ENCODE data around the gene SYTL3. TPM values are rescaled to one million over a fixed set of nuclear protein-coding genes. Genes with fewer than 3 reads are reported as not detected.

Gene SYTL3
- total and polyA plus RNA-seq, 2 of the 8 experiments (the other 6 are each of a cell fraction or from before 2014, with no cell fraction given): 0.27 to 0.99 TPM

DNA sequence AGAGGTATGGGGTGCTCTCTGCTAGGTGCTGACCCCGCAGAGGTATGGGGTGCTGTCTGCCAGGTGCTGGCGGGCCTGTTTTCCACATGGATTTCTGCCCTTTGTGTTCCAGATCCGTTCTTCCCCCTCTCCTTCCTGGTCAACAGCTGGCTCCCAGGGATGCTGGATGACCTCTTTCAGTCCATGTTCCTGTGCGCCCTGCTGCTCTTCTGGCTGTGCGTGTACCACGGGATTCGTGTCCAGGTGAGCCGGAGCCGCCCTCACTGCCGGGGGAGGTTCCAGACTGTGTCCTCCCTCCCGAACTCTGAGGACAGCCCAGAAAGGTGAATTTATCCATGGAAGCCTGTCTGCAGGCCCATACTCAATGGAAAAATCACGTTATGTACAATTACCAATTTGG, 41.6 kb upstream of the SYTL3 start:
- Histone ChIP-seq H2AK5ac (ENCODE audit: low read depth, low read length) (no peak overlapping the region), H3K23ac (ENCODE audit: insufficient read length) (no peak overlapping the region), H4K5ac (ENCODE audit: insufficient read length, low read depth, low read length) (no peak overlapping the region), H3K4me1 (replicated peaks in 1 of 4; ENCODE audit: control insufficient read depth in 3 of 4, insufficient read depth in 4 of 4, low read length in 3 of 4) (peaks cover 7 to 15% (median 10%) of the 10 kb centered on the region in 4 experiments; a peak in 5 of 7 replicates), H3K23me2 (ENCODE audit: low read depth, low read length) (no peaks in the 10 kb centered on the region), H3K27ac (ENCODE audit: low read depth, low read length) (no peak overlapping the region), H2BK5ac (ENCODE audit: low read depth, low read length) (no peak overlapping the region), H3K4me3 (ENCODE audit: extremely low read depth in 1 of 4, insufficient read depth in 2 of 4, low read depth in 3 of 4, low read length in 4 of 4) (no peak overlapping the region), H4K91ac (replicated peaks; ENCODE audit: insufficient read length, low read length) (no peak overlapping the region), H3K4me2 (ENCODE audit: insufficient read depth in 1 of 2, low read depth in 2 of 2, low read length in 2 of 2) (no peak overlapping the region), H2BK15ac (ENCODE audit: low read length) (no peak overlapping the region), H3K9me3 (ENCODE audit: insufficient read depth in 2 of 2, low read depth in 1 of 2, low read length in 1 of 2) (no peaks in the 10 kb centered on the region), H3K9ac (replicated peaks in 1 of 4; ENCODE audit: extremely low read depth in 1 of 4, low read depth in 3 of 4, low read length in 3 of 4) (no peak overlapping the region), H3K79me1 (ENCODE audit: low read depth, low read length) (no peaks in the 10 kb centered on the region; the same call in 1 of the 2 replicates), H2BK120ac (replicated peaks; ENCODE audit: low read depth, low read length) (no peak overlapping the region), H3K18ac (ENCODE audit: extremely low read depth, low read length) (no peak overlapping the region), H3K4ac (replicated peaks; ENCODE audit: insufficient read length, low read depth, low read length) (no peak overlapping the region), H2BK12ac (ENCODE audit: low read depth, low read length) (no peak overlapping the region), H4K8ac (ENCODE audit: extremely low read depth, insufficient read depth, low read length) (no peak overlapping the region), H2AFZ (ENCODE audit: low read length) (no peak overlapping the region), H3K36me3 (ENCODE audit: control insufficient read depth in 2 of 4, insufficient read depth in 4 of 4, low read length in 3 of 4) (peaks cover 17 to 40% (median 31%) of the 10 kb centered on the region in 4 experiments), H3K79me2 (ENCODE audit: control insufficient read depth in 1 of 2, insufficient read depth in 2 of 2, low read length in 2 of 2) (peaks cover 0 to 2% of the 10 kb centered on the region in 2 experiments; a peak in 1 of 4 replicates), H4K20me1 (replicated peaks in 1 of 2; ENCODE audit: control insufficient read depth in 1 of 2, insufficient read depth in 2 of 2, low read length in 2 of 2) (peaks cover under 1 to 4% of the 10 kb centered on the region in 2 experiments), H3K27me3 (replicated peaks in 1 of 4; ENCODE audit: control insufficient read depth in 3 of 4, extremely low read depth in 1 of 4, insufficient read depth in 3 of 4, low read length in 3 of 4) (no peaks in the 10 kb centered on the region), H3K14ac (ENCODE audit: insufficient read length) (no peak overlapping the region), H2BK20ac (ENCODE audit: low read length) (no peak overlapping the region), H3K56ac (replicated peaks; ENCODE audit: insufficient read length, low read depth, low read length) (no peak overlapping the region)
- DNase-seq (ENCODE audit: low read depth in 1 of 2, low spot score in 2 of 2) (no peak), FAIRE-seq (no peak)
- ChIA-PET POLR2A (ENCODE audit: partially characterized antibody) (no interaction called here), CTCF (ENCODE audit: partially characterized antibody) (interaction anchor here (0.7 to 2.2 kb wide), 6 partner anchors 8 to 1031 kb away, joined by 3 to 6 read pairs (median 4); no protein-coding TSS in a partner anchor)
- TF ChIP-seq EZH2 (IDR thresholded peaks at IDR 0.05; ENCODE audit: low read depth, low read length, severe bottlenecking): no peak
- 92% methylated on average over 12 of the region's 12 CpGs; no CpG with 5 or more reads in 1 of the 2 experiments for WGBS, 2 experiments (ENCODE audit: extremely low coverage in 1 of 2, insufficient coverage in 1 of 2, insufficient read length in 1 of 2, insufficient replicate concordance in 2 of 2, low coverage in 1 of 2, low lambda C conversion rate in 2 of 2, missing lambda C conversion rate in 1 of 2)
